Measurements from ENCODE around the gene MACF1. TPM values are rescaled to one million over a fixed set of nuclear protein-coding genes. Genes with fewer than 3 reads are reported as not detected.

The MACF1 gene
- total and polyA plus RNA-seq, 2 of the 13 experiments (the other 11 are each of a cell fraction or from before 2014, with no cell fraction given): 36.7 to 65.4 TPM

DNA sequence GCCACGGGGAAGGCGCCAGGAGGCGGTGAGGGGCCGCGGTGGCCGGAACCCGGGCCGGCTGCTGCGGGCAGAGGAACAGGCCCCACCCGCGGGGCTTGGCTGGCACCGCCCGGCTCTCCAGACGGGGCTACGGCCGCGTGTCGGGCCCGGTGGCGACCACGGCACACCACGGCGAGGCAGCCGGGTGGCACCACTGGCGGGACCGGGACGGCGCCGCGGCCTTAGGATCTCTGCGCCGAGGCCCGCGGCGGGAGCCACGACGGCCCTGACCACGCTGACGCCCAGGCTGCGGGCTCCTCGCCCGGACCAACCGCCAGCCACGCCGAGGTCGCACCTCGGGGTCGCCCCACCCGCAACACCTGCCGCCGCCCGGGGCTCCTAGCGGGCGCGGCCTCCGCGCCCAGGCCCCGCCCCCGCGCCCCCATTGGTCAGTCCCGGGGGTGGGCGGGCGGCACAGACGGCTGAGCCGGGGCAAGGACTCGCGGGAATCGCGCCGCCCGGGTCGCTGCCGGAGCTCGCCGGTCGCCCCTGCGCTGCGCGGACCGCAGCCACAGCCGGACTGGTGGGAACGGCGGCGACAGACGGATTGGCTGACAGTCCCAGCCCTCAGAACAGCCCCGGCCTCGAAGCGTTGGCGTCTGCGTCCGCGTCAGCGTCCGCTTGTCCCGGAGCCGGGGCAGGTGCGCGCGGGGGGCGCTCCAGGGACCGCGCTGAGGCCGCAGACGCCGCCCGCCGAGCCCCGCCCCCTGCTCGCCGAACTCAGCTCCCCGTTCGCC, 286.8 kb downstream of the MACF1 start, which contains the start of gene BMP8A (continued):
- TF ChIP-seq, protein P1, sequence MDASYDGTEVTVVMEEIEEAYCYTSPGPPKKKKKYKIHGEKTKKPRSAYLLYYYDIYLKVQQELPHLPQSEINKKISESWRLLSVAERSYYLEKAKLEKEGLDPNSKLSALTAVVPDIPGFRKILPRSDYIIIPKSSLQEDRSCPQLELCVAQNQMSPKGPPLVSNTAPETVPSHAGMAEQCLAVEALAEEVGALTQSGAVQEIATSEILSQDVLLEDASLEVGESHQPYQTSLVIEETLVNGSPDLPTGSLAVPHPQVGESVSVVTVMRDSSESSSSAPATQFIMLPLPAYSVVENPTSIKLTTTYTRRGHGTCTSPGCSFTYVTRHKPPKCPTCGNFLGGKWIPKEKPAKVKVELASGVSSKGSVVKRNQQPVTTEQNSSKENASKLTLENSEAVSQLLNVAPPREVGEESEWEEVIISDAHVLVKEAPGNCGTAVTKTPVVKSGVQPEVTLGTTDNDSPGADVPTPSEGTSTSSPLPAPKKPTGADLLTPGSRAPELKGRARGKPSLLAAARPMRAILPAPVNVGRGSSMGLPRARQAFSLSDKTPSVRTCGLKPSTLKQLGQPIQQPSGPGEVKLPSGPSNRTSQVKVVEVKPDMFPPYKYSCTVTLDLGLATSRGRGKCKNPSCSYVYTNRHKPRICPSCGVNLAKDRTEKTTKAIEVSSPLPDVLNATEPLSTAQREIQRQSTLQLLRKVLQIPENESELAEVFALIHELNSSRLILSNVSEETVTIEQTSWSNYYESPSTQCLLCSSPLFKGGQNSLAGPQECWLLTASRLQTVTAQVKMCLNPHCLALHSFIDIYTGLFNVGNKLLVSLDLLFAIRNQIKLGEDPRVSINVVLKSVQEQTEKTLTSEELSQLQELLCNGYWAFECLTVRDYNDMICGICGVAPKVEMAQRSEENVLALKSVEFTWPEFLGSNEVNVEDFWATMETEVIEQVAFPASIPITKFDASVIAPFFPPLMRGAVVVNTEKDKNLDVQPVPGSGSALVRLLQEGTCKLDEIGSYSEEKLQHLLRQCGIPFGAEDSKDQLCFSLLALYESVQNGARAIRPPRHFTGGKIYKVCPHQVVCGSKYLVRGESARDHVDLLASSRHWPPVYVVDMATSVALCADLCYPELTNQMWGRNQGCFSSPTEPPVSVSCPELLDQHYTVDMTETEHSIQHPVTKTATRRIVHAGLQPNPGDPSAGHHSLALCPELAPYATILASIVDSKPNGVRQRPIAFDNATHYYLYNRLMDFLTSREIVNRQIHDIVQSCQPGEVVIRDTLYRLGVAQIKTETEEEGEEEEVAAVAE (CRISPR knock-in tag; IDR thresholded peaks at IDR 0.05; ENCODE audit: borderline replicate concordance): no peak
- TF ChIP-seq KDM5B (CRISPR knock-in tag; IDR thresholded peaks at IDR 0.05; ENCODE audit: borderline replicate concordance) (no peak), ZNF672 (CRISPR knock-in tag; IDR thresholded peaks at IDR 0.05) (no peak), SAP130 (CRISPR knock-in tag; IDR thresholded peaks at IDR 0.05; ENCODE audit: low read depth) (peak; percentile 40), ZFP1 (CRISPR knock-in tag; IDR thresholded peaks at IDR 0.05) (no peak), ZFY (CRISPR knock-in tag; IDR thresholded peaks at IDR 0.05) (peak; percentile 52; the same call in 1 of the 2 replicates), ZNF747 (CRISPR knock-in tag; IDR thresholded peaks at IDR 0.05; ENCODE audit: borderline replicate concordance) (no peak), POLR2G (IDR thresholded peaks at IDR 0.05; ENCODE audit: low read depth, low read length) (no peak), NKX3-1 (CRISPR knock-in tag; IDR thresholded peaks at IDR 0.05) (no peak), THAP11 (CRISPR knock-in tag; IDR thresholded peaks at IDR 0.05) (no peak), MXI1 (IDR thresholded peaks at IDR 0.05; ENCODE audit: borderline replicate concordance, low read depth, low read length) (peak; percentile 29; the same call in 1 of the 3 replicates), KLF16 (CRISPR knock-in tag; IDR thresholded peaks at IDR 0.05) (no peak), ZNF496 (CRISPR knock-in tag; IDR thresholded peaks at IDR 0.05; ENCODE audit: insufficient replicate concordance) (no peak), HOXA3 (CRISPR knock-in tag; IDR thresholded peaks at IDR 0.05) (peak; percentile 30; the same call in 1 of the 2 replicates), ZNF619 (CRISPR knock-in tag; IDR thresholded peaks at IDR 0.05) (no peak), ZNF724P (CRISPR knock-in tag; IDR thresholded peaks at IDR 0.05; ENCODE audit: borderline replicate concordance) (0 out of 2 replicates have a peak, but pooled peaks have one; percentile 33), ZNF263 (CRISPR knock-in tag; IDR thresholded peaks at IDR 0.05) (no peak), GATAD2A (CRISPR knock-in tag; IDR thresholded peaks at IDR 0.05) (no peak), SRF (IDR thresholded peaks at IDR 0.05; ENCODE audit: low read depth, low read length) (no peak), RFXAP (CRISPR knock-in tag; IDR thresholded peaks at IDR 0.05; ENCODE audit: borderline replicate concordance) (0 out of 2 replicates have a peak, but pooled peaks have one; percentile 20), SNRNP70 (IDR thresholded peaks at IDR 0.05; ENCODE audit: low read depth, low read length) (no peak), HOXA9 (CRISPR knock-in tag; IDR thresholded peaks at IDR 0.05; ENCODE audit: borderline replicate concordance) (no peak), PHF21A (CRISPR knock-in tag; IDR thresholded peaks at IDR 0.05) (no peak), ZSCAN9 (CRISPR knock-in tag; IDR thresholded peaks at IDR 0.05; ENCODE audit: borderline replicate concordance) (no peak), ZSCAN31 (CRISPR knock-in tag; IDR thresholded peaks at IDR 0.05; ENCODE audit: low read depth) (0 out of 2 replicates have a peak, but pooled peaks have one; percentile 24), PPARG (CRISPR knock-in tag; conservative IDR thresholded peaks at IDR 0.05) (no peak), ZFAT (CRISPR knock-in tag; conservative IDR thresholded peaks at IDR 0.05) (no peak)
- TF ChIP-seq, protein P2, sequence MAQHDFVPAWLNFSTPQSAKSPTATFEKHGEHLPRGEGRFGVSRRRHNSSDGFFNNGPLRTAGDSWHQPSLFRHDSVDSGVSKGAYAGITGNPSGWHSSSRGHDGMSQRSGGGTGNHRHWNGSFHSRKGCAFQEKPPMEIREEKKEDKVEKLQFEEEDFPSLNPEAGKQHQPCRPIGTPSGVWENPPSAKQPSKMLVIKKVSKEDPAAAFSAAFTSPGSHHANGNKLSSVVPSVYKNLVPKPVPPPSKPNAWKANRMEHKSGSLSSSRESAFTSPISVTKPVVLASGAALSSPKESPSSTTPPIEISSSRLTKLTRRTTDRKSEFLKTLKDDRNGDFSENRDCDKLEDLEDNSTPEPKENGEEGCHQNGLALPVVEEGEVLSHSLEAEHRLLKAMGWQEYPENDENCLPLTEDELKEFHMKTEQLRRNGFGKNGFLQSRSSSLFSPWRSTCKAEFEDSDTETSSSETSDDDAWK (CRISPR knock-in tag; IDR thresholded peaks at IDR 0.05): no peak

Measured in HepG2 (cell line).